HG03457 (cell line): Measurements from ENCODE around the gene SLCO3A1.

Source experiments
- ATAC-seq: cut with Tn5 transposase; IDR thresholded peaks from one replicate; pipeline ENCODE4 v1.9.1; 2021; ENCODE audit warnings: moderate number of reproducible peaks; ENCODE audit not compliant: unreplicated experiment

SLCO3A1 gene

GRCh38 chr15:92116330-92116729 is 262.8 kb downstream of the SLCO3A1 start:
- no peak for ATAC-seq

- no peak for ATAC-seq
Measured at GRCh38 chr15:92117261-92117731, 263.8 kb downstream of the SLCO3A1 start.

DNA sequence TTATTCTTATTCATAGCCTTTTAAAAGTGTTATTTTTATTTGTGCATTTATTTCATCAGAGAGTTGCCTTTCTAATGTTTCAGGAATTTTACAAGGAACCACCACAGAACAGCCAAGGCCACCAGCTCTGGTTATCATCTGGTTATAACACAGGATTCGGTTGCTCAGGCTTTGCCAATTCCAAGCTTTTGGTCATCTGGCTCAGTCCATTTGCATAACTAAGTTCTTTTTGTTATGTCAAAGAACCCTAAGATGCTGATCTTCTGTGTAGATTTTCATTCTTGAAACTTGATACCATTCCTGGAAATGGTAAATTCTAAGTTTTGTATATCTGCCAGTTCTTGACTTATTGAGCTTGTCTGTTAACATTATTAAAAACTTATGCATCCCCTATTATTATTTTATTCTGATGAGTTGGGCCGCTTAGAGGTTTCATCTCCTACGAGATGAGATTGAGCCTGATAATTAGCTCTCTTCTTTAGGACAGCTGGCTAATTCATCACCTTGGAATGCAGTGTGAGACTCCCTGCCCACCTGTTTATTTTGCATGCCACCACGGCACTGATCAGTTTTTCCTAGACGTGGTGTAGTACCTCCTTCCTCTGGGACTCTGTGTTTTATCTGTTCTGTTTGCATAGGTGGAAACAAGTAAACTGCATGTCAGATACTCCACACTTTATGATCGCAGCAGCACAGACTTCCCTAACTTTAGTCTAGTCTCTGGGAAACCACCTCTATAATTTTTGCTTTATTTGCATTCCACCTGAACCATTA is 264.8 kb downstream of the SLCO3A1 start:
- no peak for ATAC-seq

GRCh38 chr15:92118936-92119325 is 265.4 kb downstream of the SLCO3A1 start:
- no peak for ATAC-seq

- no peak for ATAC-seq
Measured at GRCh38 chr15:92120094-92120795, 266.7 kb downstream of the SLCO3A1 start.

DNA sequence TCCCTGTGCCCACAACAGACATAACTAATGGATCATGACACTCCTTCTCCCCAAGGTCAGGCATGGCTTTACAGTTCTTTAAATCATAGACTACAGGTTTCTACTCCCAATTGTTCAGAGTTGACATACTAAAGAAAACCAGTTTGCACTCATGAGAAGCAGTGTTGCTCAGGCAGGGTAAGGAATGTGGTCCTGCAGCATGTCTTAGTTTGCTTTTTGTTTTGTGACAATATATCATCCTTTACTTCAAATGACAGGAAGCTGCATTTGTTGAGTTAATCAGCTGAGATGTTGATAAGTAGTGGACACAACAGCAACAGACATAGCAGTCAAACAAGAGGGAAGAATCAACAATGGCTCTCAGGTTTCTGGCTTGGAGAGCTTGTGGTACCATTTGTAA is 267.5 kb downstream of the SLCO3A1 start:
- ATAC-seq = no peak

- no peak for ATAC-seq
Measured at GRCh38 chr15:92122259-92122658, 268.8 kb downstream of the SLCO3A1 start.

DNA sequence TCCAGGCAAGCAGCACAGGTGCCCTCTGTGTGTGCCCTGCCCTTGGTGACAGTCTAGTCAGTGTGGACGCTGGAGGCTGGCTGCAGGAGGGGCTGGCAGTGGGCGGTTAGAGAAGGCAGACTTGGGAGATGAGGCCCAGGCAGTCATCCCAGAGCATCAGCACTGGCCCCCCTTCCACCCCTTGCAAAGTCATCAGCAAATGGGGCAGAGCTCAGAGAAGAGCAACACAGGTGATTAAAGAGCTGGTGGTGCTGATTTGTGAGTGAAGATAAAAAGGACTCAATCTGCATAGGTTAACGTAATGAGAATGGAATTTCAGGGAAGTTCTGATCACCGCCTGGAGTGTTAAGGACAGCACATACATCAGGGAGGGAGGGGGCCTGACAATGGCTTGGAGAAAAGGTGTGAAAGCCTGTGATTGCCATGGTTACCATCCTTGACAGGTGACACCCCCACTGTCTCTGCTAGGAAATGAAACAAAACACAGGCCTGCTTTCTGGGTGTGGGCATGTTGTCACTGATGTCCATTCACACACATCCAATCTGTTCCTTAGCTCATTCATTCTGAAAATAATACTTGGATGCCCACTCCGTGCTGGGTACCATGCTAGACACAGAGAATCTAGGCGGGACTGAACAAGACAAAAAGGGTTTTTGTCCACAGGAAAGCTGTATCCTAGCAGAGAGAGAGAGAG is 270.6 kb downstream of the SLCO3A1 start:
- no peak for ATAC-seq

DNA sequence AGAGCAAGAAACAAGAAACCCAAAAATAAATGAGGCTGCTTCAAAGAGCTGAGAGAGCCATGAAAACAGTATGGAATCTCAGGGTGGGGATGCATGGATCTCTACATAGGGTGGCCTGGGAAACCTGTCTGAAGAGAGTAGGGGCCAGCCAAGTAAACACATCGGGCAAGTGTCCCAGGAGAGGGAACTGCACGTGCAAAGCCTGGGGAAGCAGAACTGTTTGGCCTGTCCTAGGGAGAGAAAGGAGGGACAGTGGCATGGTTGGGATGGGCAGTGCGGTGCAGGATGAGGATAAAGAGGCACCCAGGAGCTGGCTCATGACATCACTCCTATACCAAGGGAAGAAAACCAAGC is 271.1 kb downstream of the SLCO3A1 start:
- ATAC-seq = no peak

- ATAC-seq = no peak
Measured at GRCh38 chr15:92128788-92129187, 275.3 kb downstream of the SLCO3A1 start.

- no peak for ATAC-seq
Measured at GRCh38 chr15:92130244-92130643, 276.7 kb downstream of the SLCO3A1 start.

DNA sequence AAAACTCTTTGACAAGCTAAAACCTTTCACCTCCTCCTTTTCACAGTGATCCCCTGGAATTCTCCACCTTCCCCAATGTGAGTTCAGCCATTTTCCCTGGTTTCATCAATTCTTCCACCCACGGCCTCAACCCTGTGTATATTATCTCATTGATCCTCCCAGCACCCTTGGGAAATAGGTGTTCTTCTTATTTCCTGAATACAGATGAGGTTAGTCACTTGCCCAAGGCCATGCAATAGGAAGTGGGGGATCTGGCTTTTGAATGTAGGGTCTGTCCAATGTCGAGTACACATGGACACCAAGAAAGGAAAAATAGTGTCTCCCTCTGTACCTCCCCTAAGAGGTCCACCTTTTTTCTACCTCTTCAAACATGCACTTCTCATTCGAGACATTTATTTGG is 277.4 kb downstream of the SLCO3A1 start:
- no peak for ATAC-seq

GRCh38 chr15:92132982-92133755 is 279.7 kb downstream of the SLCO3A1 start:
- no peak for ATAC-seq

DNA sequence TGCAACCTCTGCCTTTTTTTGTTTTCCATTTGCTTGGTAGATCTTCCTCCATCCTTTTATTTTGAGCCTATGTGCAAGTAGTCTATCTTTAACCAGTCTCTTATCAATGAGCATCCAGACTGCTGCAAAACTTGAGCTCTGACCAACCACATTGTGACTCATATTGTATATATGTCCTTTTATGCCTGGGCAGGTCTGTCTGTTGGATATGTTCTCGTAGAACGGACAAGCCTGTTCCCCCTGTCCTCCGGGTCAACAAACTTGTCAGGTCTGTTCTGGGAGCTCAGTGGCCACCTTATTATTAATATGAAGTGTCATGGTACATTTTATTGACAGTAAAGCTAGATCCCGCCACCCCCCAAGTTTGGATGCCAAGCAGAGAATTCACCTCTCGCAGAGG is 287.3 kb downstream of the SLCO3A1 start:
- ATAC-seq = no peak

GRCh38 chr15:92141607-92142006 is 288.1 kb downstream of the SLCO3A1 start:
- ATAC-seq = no peak

- no peak for ATAC-seq
Measured at GRCh38 chr15:92142242-92143232, 289.0 kb downstream of the SLCO3A1 start.

GRCh38 chr15:92143765-92144164 is 290.3 kb downstream of the SLCO3A1 start:
- ATAC-seq = no peak

- no peak for ATAC-seq
Measured at GRCh38 chr15:92146511-92147150, 293.1 kb downstream of the SLCO3A1 start.

DNA sequence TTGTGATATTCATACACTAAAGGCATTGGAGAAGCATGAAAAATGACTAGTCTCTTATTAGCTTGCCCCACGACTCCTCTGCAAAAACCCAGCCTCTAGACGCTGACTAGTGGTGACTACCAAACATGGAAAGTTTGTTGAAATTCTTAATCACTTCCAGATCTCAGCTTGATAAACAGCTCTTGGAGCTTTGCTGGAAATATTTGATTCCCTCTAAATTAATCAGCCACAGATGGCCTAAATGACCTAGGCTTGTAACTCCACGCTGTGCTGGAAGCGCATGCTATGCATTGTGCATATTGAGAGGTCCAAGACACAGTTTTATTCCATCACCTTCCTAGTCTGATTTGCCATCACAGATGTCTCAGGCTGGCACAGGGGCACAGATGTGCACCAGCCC is 295.5 kb downstream of the SLCO3A1 start:
- no peak for ATAC-seq
